GM23338 (cell line): Measurements from ENCODE around the gene TRIM24. TPM values are rescaled to one million over a fixed set of nuclear protein-coding genes. Genes with fewer than 3 reads are reported as not detected.

Source experiments
- ATAC-seq: fragments of 200-7000 bp; cut with Tn5 transposase; 3 replicates; pipeline ENCODE4 v1.9.1; 2020
- DNase-seq: peaks from one replicate; pipeline ENCODE4 v3.0.0-alpha.2; 2015; ENCODE audit warnings: low spot score
- H2AFZ ChIP-seq: fragments of 200-600 bp; sonication (generic); 2 replicates; pipeline ENCODE4 v1.8.0; 2016; ENCODE audit warnings: antibody characterized with exemption, mild to moderate bottlenecking, moderate library complexity
- H3F3A ChIP-seq: fragments of 200-600 bp; sonication (generic); replicated peaks from 2 replicates; pipeline ENCODE4 v1.8.0; 2017; ENCODE audit warnings: antibody characterized with exemption, mixed run types, low read depth
- H3K27ac ChIP-seq: fragments of 200-600 bp; sonication (generic); 2 replicates; pipeline ENCODE4 v1.6.1; 2016; ENCODE audit warnings: low read depth
- H3K27me3 ChIP-seq: fragments of 200-600 bp; sonication (generic); 2 replicates; pipeline ENCODE4 v1.8.0; 2016; ENCODE audit warnings: mild to moderate bottlenecking, mixed run types, moderate library complexity; ENCODE audit not compliant: insufficient read depth
- H3K36me3 ChIP-seq: fragments of 200-600 bp; sonication (generic); 2 replicates; pipeline ENCODE4 v1.8.0; 2016; ENCODE audit warnings: mild to moderate bottlenecking; ENCODE audit not compliant: insufficient read depth
- H3K4me1 ChIP-seq: fragments of 200-600 bp; sonication (generic); 2 replicates; pipeline ENCODE4 v1.8.0; 2016; ENCODE audit warnings: mild to moderate bottlenecking, moderate library complexity; ENCODE audit not compliant: insufficient read depth
- H3K4me2 ChIP-seq: fragments of 200-600 bp; sonication (generic); 2 replicates; pipeline ENCODE4 v1.7.1; 2017; ENCODE audit warnings: mixed run types
- H3K4me3 ChIP-seq: fragments of 200-600 bp; sonication (generic); 2 replicates; pipeline ENCODE4 v1.6.1; 2016; ENCODE audit warnings: mixed run types
- H3K79me2 ChIP-seq: fragments of 200-600 bp; sonication (generic); replicated peaks from 2 replicates; pipeline ENCODE4 v1.8.0; 2017; ENCODE audit warnings: mild to moderate bottlenecking; ENCODE audit not compliant: insufficient read depth
- H3K9me2 ChIP-seq: fragments of 200-600 bp; sonication (generic); 2 replicates; pipeline ENCODE4 v1.8.0; 2017; ENCODE audit not compliant: insufficient read depth
- H4K20me1 ChIP-seq: fragments of 200-600 bp; sonication (generic); replicated peaks from 2 replicates; pipeline ENCODE4 v1.8.0; 2017; ENCODE audit warnings: mild to moderate bottlenecking; ENCODE audit not compliant: insufficient read depth
- H3K27ac Mint-ChIP-seq: 2 replicates; pipeline ENCODE4 v1.8.0; 2020; ENCODE audit warnings: inconsistent platforms, mild to moderate bottlenecking, moderate library complexity, mixed read lengths
- H3K27me3 Mint-ChIP-seq: 3 replicates; pipeline ENCODE4 v1.8.0; 2022; ENCODE audit warnings: low read depth, mild to moderate bottlenecking, moderate library complexity, mixed read lengths, inconsistent platforms; ENCODE audit not compliant: insufficient read depth, poor library complexity
- H3K36me3 Mint-ChIP-seq: 3 replicates; pipeline ENCODE4 v1.8.0; 2021; ENCODE audit warnings: low read depth, mild to moderate bottlenecking, inconsistent platforms, moderate library complexity, mixed read lengths
- H3K4me1 Mint-ChIP-seq: 3 replicates; pipeline ENCODE4 v1.8.0; 2020; ENCODE audit warnings: mild to moderate bottlenecking, inconsistent platforms, mixed read lengths
- H3K4me3 Mint-ChIP-seq: 3 replicates; pipeline ENCODE4 v1.8.0; 2021; ENCODE audit warnings: moderate library complexity, mild to moderate bottlenecking, inconsistent platforms, mixed read lengths
- H3K9me3 Mint-ChIP-seq: 3 replicates; pipeline ENCODE4 v1.8.0; 2020; ENCODE audit warnings: moderate library complexity, mild to moderate bottlenecking, inconsistent platforms, mixed read lengths
- CTCF ChIP-seq, 2 experiments: fragments of 200-600 bp in 1 of 2; sonication (generic) in 1 of 2; conservative IDR thresholded peaks; 2 replicates each; pipeline versions ENCODE4 v1.5.1 to v1.6.1; 2016 to 2017; ENCODE audit warnings: antibody characterized with exemption in 2 of 2, low read depth in 2 of 2, mild to moderate bottlenecking in 2 of 2, moderate library complexity in 1 of 2
- EZH2phosphoT487 ChIP-seq: fragments of 200-600 bp; sonication (generic); IDR thresholded peaks from one replicate; pipeline ENCODE4 v1.8.1; 2018; ENCODE audit warnings: antibody characterized with exemption; ENCODE audit not compliant: unreplicated experiment
- JUNB ChIP-seq: IDR thresholded peaks from one replicate; pipeline ENCODE4 v1.6.1; 2016; ENCODE audit warnings: antibody characterized with exemption; ENCODE audit not compliant: unreplicated experiment
- NANOG ChIP-seq: IDR thresholded peaks from 2 replicates; pipeline ENCODE4 v1.6.1; 2016; ENCODE audit warnings: antibody characterized with exemption, borderline replicate concordance
- REST ChIP-seq: IDR thresholded peaks from one replicate; pipeline ENCODE4 v1.6.1; 2018; ENCODE audit warnings: antibody characterized with exemption; ENCODE audit not compliant: unreplicated experiment
- STAT1 ChIP-seq: IDR thresholded peaks from one replicate; pipeline ENCODE4 v1.6.1; 2016; ENCODE audit warnings: antibody characterized with exemption; ENCODE audit not compliant: unreplicated experiment
- ZNF331 ChIP-seq: fragments of 250-450 bp; sonication (Bioruptor Pico); IDR thresholded peaks from 2 replicates; pipeline ENCODE4 v1.5.0; 2020; ENCODE audit warnings: low read depth, mild to moderate bottlenecking, moderate library complexity
- polyA plus RNA-seq: library from polyadenylated mRNA; unstranded; fragments of >200 nt; fragmentation: Nextera tagmentation; extraction: Ambion mirVana; gene quantifications from 2 replicates; pipeline ENCODE4 v1.2.1, GENCODE V29; 2016
- total RNA-seq: library from RNA; depleted of rRNA; stranded (reverse); fragments of >200 nt; shearing (Covaris generic); gene quantifications from 2 replicates; pipeline ENCODE4 v1.2.3, GENCODE V29; 2014

The TRIM24 gene
- total and polyA plus RNA-seq, 2 experiments from 2014 or later: 67.0 to 120 TPM

- TF ChIP-seq ZNF331 (no peak), EZH2phosphoT487 (no peak), NANOG (no peak), STAT1 (no peak), JUNB (no peak)
These were observed 46.7 kb downstream of the TRIM24 start (continued) for GRCh38 chr7:138506764-138507163.

GRCh38 chr7:138510003-138510402 is 49.9 kb downstream of the TRIM24 start:
- H3K9me3 Mint-ChIP-seq: peaks cover 38% of the 10 kb centered on the region
- no peak overlapping the region for H3K4me3 ChIP-seq
- peaks cover 100% of the 10 kb centered on the region for H3K79me2 ChIP-seq
- no peak overlapping the region for H3K4me3 Mint-ChIP-seq
- ATAC-seq (no peak), DNase-seq (no peak)
- H3K9me2 ChIP-seq: no peaks in the 10 kb centered on the region
- H3K27me3 ChIP-seq: no peaks in the 10 kb centered on the region
- peaks cover 10% of the 10 kb centered on the region; the same call in 1 of the 2 replicates for H3F3A ChIP-seq
- peaks cover 13% of the 10 kb centered on the region for H3K4me1 Mint-ChIP-seq
- peaks cover 8% of the 10 kb centered on the region; the same call in 1 of the 2 replicates for H3K4me1 ChIP-seq
- H3K36me3 Mint-ChIP-seq: peaks cover 98% of the 10 kb centered on the region
- H3K27me3 Mint-ChIP-seq: peaks cover 26% of the 10 kb centered on the region
- H3K27ac ChIP-seq: 0 out of 2 replicates have a peak overlapping the region, but pooled peaks have one; percentile 51
- H3K27ac Mint-ChIP-seq: no peak overlapping the region
- H3K36me3 ChIP-seq: peaks cover 36% of the 10 kb centered on the region
- TF ChIP-seq CTCF (conservative IDR thresholded peaks at IDR 0.05; ENCODE audit: low read depth in 2 of 2) (no peak), REST (no peak)
- peaks cover 51% of the 10 kb centered on the region for H4K20me1 ChIP-seq
- H2AFZ ChIP-seq: no peak overlapping the region
- no peak overlapping the region for H3K4me2 ChIP-seq
